ENCODE results near the gene AGPAT4.

- TF ChIP-seq CTCF (IDR thresholded peaks at IDR 0.05) (no peak), POLR2A (IDR thresholded peaks at IDR 0.05) (no peak)
Measured at GRCh38 chr6:161152527-161152862, 121.4 kb downstream of the AGPAT4 start.
